ENCODE data around the gene PPIL4. TPM values are rescaled to one million over a fixed set of nuclear protein-coding genes. Genes with fewer than 3 reads are reported as not detected.

PPIL4 gene
- total RNA-seq, 2 experiments from 2014 or later = 51.8 to 53.5 TPM

GRCh38 chr6:149493761-149494320 lies 52.0 kb downstream of the PPIL4 start:
- Mint-ChIP-seq H3K4me3 (no peak overlapping the region), H3K27ac (peak overlapping the region; percentile 89), H3K27me3 (no peaks in the 10 kb centered on the region), H3K9me3 (no peaks in the 10 kb centered on the region), H3K36me3 (ENCODE audit: low read depth) (peaks cover 14% of the 10 kb centered on the region), H3K4me1 (ENCODE audit: low read depth) (peaks cover 60% of the 10 kb centered on the region)
- Histone ChIP-seq H3K36me3 (ENCODE audit: insufficient read depth, low read length) (no peaks in the 10 kb centered on the region), H3K4me1 (ENCODE audit: insufficient read depth, low read length) (peaks cover 55% of the 10 kb centered on the region), H3K27me3 (ENCODE audit: control insufficient read depth in 1 of 2, insufficient read depth in 2 of 2, low read length in 2 of 2) (no peaks in the 10 kb centered on the region), H3K4me3 (ENCODE audit: low read length) (no peak overlapping the region), H3K9me3 (ENCODE audit: control insufficient read depth in 1 of 2, insufficient read depth in 1 of 2, low read length in 2 of 2) (no peaks in the 10 kb centered on the region), H3K27ac (ENCODE audit: low read depth in 1 of 2, low read length in 2 of 2) (peak overlapping the region; percentile 81 to 93)
- DNase-seq (no peak), ATAC-seq (ENCODE audit: poor library complexity) (no peak)
- ChIA-PET CTCF (interaction anchor here (0.7 to 1.2 kb wide), 2 partner anchors 23 to 235 kb away, joined by 3 to 5 read pairs; no protein-coding TSS in a partner anchor), POLR2A (interaction anchor here (0.6 to 4.3 kb wide), 6 partner anchors 9 to 442 kb away, joined by 3 to 79 read pairs (median 11); partner anchors contain the start of gene PPIL4)
- intact Hi-C loops (cut with DNase I, micrococcal nuclease) = loop anchor here in 1 of 2 experiments (1.0 kb wide), 1 partner anchor 9 kb away; the partner anchor contains the start of gene ZC3H12D
- TF ChIP-seq, protein P1, sequence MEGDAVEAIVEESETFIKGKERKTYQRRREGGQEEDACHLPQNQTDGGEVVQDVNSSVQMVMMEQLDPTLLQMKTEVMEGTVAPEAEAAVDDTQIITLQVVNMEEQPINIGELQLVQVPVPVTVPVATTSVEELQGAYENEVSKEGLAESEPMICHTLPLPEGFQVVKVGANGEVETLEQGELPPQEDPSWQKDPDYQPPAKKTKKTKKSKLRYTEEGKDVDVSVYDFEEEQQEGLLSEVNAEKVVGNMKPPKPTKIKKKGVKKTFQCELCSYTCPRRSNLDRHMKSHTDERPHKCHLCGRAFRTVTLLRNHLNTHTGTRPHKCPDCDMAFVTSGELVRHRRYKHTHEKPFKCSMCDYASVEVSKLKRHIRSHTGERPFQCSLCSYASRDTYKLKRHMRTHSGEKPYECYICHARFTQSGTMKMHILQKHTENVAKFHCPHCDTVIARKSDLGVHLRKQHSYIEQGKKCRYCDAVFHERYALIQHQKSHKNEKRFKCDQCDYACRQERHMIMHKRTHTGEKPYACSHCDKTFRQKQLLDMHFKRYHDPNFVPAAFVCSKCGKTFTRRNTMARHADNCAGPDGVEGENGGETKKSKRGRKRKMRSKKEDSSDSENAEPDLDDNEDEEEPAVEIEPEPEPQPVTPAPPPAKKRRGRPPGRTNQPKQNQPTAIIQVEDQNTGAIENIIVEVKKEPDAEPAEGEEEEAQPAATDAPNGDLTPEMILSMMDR (IDR thresholded peaks at IDR 0.05) = no peak

DNA sequence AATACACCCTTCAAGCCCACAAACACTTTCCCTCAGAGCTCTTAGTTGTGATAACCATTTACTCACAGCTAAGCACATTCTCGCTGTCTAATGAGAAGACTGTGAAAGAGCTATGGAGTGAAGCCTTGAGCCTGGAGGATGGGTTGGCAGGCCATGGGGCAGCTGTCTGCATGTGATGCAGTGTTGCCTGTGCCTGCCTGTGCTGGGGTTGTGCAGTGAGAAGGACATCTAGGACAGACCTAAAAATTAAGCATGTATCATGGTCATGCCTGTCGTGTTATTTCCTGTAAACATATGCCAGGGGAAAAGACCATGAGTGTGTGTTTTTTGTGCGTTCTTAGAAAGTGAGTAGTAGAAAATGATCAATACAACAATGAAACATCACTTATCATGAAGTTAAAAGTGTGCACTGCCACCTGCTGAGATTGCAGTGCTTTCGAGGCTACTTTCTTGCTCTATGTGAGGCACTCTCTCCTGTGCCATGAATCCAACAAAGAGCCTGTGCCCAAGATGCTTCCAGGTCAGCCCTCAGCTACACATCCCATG lies 53.0 kb downstream of the PPIL4 start:
- DNase-seq (peak in 1 of 14 experiments; percentile 36), ATAC-seq (ENCODE audit: poor library complexity) (no peak)
- no peak overlapping the region for H3K4me3 ChIP-seq (ENCODE audit: low read length)
- Mint-ChIP-seq H3K27me3 (no peaks in the 10 kb centered on the region), H3K36me3 (ENCODE audit: low read depth) (peaks cover 8% of the 10 kb centered on the region), H3K4me3 (no peak overlapping the region), H3K4me1 (ENCODE audit: low read depth) (peaks cover 53% of the 10 kb centered on the region), H3K27ac (peak overlapping the region; percentile 89), H3K9me3 (no peaks in the 10 kb centered on the region)
- POLR2A ChIA-PET = no interaction called here
- no peaks in the 10 kb centered on the region for H3K9me3 ChIP-seq (ENCODE audit: control insufficient read depth in 1 of 2, insufficient read depth in 1 of 2, low read length in 2 of 2)
- intact Hi-C loops (cut with DNase I, micrococcal nuclease) = no loop called here
- CTCF ChIA-PET = no interaction called here
- no peaks in the 10 kb centered on the region for H3K27me3 ChIP-seq (ENCODE audit: control insufficient read depth in 1 of 2, insufficient read depth in 2 of 2, low read length in 2 of 2)
- H3K4me1 ChIP-seq (ENCODE audit: insufficient read depth, low read length) = peaks cover 61% of the 10 kb centered on the region
- TF ChIP-seq, protein P1 (IDR thresholded peaks at IDR 0.05) = no peak
- no peaks in the 10 kb centered on the region for H3K36me3 ChIP-seq (ENCODE audit: insufficient read depth, low read length)
- H3K27ac ChIP-seq (ENCODE audit: low read depth in 1 of 2, low read length in 2 of 2) = no peak overlapping the region

- peaks cover 55% of the 10 kb centered on the region for H3K4me1 ChIP-seq (ENCODE audit: insufficient read depth, low read length)
- Mint-ChIP-seq H3K36me3 (ENCODE audit: low read depth) (peaks cover 5% of the 10 kb centered on the region), H3K27ac (peak overlapping the region; percentile 19), H3K4me1 (ENCODE audit: low read depth) (peaks cover 39% of the 10 kb centered on the region), H3K9me3 (no peaks in the 10 kb centered on the region), H3K27me3 (no peaks in the 10 kb centered on the region), H3K4me3 (no peak overlapping the region)
- no peaks in the 10 kb centered on the region for H3K9me3 ChIP-seq (ENCODE audit: control insufficient read depth in 1 of 2, insufficient read depth in 1 of 2, low read length in 2 of 2)
- ATAC-seq (ENCODE audit: poor library complexity) (no peak), DNase-seq (no peak)
- H3K36me3 ChIP-seq (ENCODE audit: insufficient read depth, low read length) = no peaks in the 10 kb centered on the region
- TF ChIP-seq, protein P1 (IDR thresholded peaks at IDR 0.05) = no peak
- H3K4me3 ChIP-seq (ENCODE audit: low read length) = no peak overlapping the region
- H3K27me3 ChIP-seq (ENCODE audit: control insufficient read depth in 1 of 2, insufficient read depth in 2 of 2, low read length in 2 of 2) = no peaks in the 10 kb centered on the region
- intact Hi-C loops (cut with DNase I, micrococcal nuclease) = no loop called here
- ChIA-PET POLR2A (no interaction called here), CTCF (no interaction called here)
- H3K27ac ChIP-seq (ENCODE audit: low read depth in 1 of 2, low read length in 2 of 2) = no peak overlapping the region
Observed at GRCh38 chr6:149489967-149490366, 55.9 kb downstream of the PPIL4 start.

All from CD4-positive, alpha-beta T cell (primary cell).